Glutamatergic neuron (in vitro differentiated cells): Measurements from ENCODE around the gene ARF1. TPM values are rescaled to one million over a fixed set of nuclear protein-coding genes. Genes with fewer than 3 reads are reported as not detected.
A peak's percentile ranks its signal among the peaks of the same experiment; 100 is the strongest.

Experiments used
- DNase-seq: peaks from one replicate; pipeline ENCODE4 v3.0.0; 2022
- H3K27ac Mint-ChIP-seq: one replicate; pipeline ENCODE4 v1.8.0; 2020; ENCODE audit warnings: mild to moderate bottlenecking, mixed read lengths, inconsistent platforms; ENCODE audit not compliant: unreplicated experiment
- H3K27me3 Mint-ChIP-seq: one replicate; pipeline ENCODE4 v1.8.0; 2020; ENCODE audit warnings: mild to moderate bottlenecking, moderate library complexity, mixed read lengths, inconsistent platforms; ENCODE audit not compliant: unreplicated experiment
- H3K36me3 Mint-ChIP-seq: one replicate; pipeline ENCODE4 v1.8.0; 2020; ENCODE audit warnings: mild to moderate bottlenecking, mixed read lengths, inconsistent platforms; ENCODE audit not compliant: unreplicated experiment
- H3K4me1 Mint-ChIP-seq: one replicate; pipeline ENCODE4 v1.8.0; 2020; ENCODE audit warnings: mild to moderate bottlenecking, low read depth, mixed read lengths, inconsistent platforms; ENCODE audit not compliant: unreplicated experiment
- H3K4me3 Mint-ChIP-seq: one replicate; pipeline ENCODE4 v1.8.0; 2020; ENCODE audit warnings: mild to moderate bottlenecking, mixed read lengths, inconsistent platforms; ENCODE audit not compliant: unreplicated experiment
- H3K9me3 Mint-ChIP-seq: one replicate; pipeline ENCODE4 v1.8.0; 2020; ENCODE audit warnings: mild to moderate bottlenecking, moderate library complexity, mixed read lengths, inconsistent platforms; ENCODE audit not compliant: unreplicated experiment
- total RNA-seq: library from RNA; stranded (reverse); fragmentation: NEBNext Ultra II Directional; extraction: Animal tissue kit (Norgen Biotek cat#: 25700); gene quantifications from one replicate; pipeline ENCODE4 v1.2.1, GENCODE V29; 2021; ENCODE audit not compliant: unreplicated experiment
- TF ChIP-seq, protein P1 (sequence below): fragments of 200-600 bp; sonication (generic); IDR thresholded peaks from one replicate; pipeline ENCODE4 v1.5.0; 2021; ENCODE audit not compliant: partially characterized antibody, unreplicated experiment

Gene ARF1
- total RNA-seq, 1 donor from 2014 or later, result 222 TPM

DNA sequence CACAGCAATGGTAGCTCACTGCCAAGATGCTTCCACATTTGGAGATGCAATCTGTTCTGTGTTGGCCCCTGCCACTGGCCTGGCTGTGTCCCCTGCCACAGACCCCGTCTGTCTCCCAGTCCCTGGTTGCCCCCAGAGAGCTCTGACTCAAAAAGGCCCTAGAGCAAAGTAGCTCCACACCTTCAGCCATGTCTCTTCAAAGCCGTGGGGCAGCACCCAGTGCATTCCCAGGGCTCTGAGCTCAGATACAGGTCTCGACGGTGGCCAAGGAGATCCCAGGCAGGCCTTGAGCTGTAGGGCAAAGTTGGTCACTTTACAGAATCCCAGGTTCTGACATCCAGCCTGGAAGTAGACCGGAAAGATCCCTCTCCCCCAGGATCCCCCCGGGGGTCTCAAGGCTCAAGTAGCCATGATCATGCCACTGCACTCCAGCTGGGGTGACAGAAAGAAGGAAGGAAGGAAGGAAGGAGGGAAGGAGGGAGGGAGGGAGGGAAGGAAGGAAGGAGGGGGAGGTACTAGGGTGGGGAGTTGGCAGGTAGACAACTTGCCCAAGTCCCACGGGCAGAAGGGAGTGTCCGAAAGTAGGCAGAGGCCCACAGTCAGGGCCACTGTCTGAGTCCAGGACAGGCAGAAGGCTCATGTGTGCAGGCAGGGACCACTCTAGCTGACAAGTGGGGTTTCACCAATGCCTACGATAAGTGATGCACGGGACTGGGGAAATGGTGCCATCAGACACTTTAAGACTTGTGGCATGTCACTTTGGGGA, 4.8 kb upstream of the ARF1 start:
- no peak for DNase-seq
- Mint-ChIP-seq H3K27me3 (peaks cover 10% of the 10 kb centered on the region), H3K36me3 (no peaks in the 10 kb centered on the region), H3K27ac (no peak overlapping the region), H3K4me3 (no peak overlapping the region), H3K9me3 (no peaks in the 10 kb centered on the region), H3K4me1 (no peaks in the 10 kb centered on the region)
- TF ChIP-seq, protein P1, sequence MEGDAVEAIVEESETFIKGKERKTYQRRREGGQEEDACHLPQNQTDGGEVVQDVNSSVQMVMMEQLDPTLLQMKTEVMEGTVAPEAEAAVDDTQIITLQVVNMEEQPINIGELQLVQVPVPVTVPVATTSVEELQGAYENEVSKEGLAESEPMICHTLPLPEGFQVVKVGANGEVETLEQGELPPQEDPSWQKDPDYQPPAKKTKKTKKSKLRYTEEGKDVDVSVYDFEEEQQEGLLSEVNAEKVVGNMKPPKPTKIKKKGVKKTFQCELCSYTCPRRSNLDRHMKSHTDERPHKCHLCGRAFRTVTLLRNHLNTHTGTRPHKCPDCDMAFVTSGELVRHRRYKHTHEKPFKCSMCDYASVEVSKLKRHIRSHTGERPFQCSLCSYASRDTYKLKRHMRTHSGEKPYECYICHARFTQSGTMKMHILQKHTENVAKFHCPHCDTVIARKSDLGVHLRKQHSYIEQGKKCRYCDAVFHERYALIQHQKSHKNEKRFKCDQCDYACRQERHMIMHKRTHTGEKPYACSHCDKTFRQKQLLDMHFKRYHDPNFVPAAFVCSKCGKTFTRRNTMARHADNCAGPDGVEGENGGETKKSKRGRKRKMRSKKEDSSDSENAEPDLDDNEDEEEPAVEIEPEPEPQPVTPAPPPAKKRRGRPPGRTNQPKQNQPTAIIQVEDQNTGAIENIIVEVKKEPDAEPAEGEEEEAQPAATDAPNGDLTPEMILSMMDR, result no peak

DNA sequence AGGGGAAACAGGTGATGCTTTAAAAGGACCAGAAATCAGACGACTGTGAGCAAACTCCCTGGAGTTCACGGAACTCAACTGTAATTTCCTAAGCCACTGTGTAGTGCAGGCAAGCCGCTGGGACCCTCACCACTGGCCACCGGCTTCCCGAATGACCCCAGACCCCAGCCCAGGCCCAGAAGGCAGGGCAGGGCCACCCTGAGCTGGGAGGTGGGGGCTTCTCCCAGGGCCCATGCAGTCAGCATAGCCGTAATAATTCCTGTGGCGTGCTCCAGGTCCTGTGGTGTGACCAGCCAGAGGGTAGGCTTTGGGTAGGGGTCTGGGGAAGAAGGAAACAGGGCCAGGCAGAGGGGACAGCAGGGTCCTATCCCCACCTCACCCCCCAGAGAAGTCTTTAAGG, 3.5 kb upstream of the ARF1 start:
- Mint-ChIP-seq H3K27me3 (peaks cover 11% of the 10 kb centered on the region), H3K27ac (no peak overlapping the region), H3K9me3 (peaks cover 6% of the 10 kb centered on the region), H3K4me3 (no peak overlapping the region), H3K4me1 (no peaks in the 10 kb centered on the region), H3K36me3 (no peaks in the 10 kb centered on the region)
- DNase-seq, result no peak
- TF ChIP-seq, protein P1, result no peak

DNA sequence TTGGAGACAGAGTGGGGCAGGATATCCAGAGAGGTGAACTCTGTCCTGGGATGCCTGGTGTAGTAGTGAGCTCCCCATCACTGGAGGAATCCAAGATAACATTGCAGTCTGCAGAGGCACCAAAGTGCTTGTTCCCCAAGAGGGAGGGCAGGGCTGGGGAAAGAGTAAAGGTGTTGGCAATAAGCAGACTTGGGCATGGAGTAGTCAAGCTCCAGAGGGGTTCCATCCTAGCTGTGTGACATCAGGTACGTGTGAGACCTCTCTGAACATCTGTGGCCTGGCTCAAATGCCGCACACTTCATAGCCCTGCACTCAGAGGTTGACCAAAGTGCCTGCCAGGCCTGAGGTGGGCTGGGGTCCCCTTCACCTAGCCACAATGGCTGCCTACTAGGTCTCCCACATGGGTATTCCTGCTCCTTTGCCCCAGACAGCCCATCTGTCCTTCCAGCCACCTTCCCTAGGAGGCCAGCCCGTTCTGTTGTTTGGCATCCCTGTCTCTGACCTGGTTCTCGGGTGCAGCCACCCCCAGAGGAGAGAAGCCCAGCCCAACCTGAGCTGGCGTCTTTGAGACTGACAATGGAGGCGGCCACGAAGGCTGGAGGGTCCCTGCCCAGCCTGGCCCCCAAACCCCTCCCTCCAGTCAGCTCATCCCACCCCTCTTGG, 2.8 kb upstream of the ARF1 start:
- Mint-ChIP-seq H3K27ac (no peak overlapping the region), H3K36me3 (no peaks in the 10 kb centered on the region), H3K27me3 (peaks cover 8% of the 10 kb centered on the region), H3K4me3 (no peak overlapping the region), H3K9me3 (peaks cover 7% of the 10 kb centered on the region), H3K4me1 (peaks cover 6% of the 10 kb centered on the region)
- TF ChIP-seq, protein P1, result no peak
- DNase-seq, result no peak

DNA sequence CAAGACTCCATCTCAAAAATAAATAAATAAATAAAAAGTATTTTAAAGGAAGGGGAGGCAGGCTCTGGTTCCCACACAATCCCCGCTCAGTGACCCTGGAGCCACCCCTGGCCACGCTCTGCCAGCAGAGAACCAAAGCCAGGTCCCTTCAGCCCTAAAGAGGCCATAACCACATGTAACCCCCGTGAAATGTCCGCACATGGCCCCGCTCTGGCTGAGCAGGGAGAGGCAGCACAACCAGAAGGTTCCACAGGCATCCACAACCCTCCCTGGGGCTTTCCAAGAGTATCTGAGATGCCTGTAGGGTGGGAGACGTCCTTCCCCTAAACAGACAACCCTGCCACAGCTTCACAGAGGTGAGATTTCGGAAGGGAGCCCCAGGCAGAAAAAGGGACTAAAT, 1.4 kb upstream of the ARF1 start:
- H3K4me3 Mint-ChIP-seq, result peak overlapping the region; percentile 42
- H3K9me3 Mint-ChIP-seq, result peaks cover 7% of the 10 kb centered on the region
- TF ChIP-seq, protein P1, result no peak
- DNase-seq, result no peak
- no peaks in the 10 kb centered on the region for H3K36me3 Mint-ChIP-seq
- H3K27ac Mint-ChIP-seq, result peak overlapping the region; percentile 59
- peaks cover 15% of the 10 kb centered on the region for H3K4me1 Mint-ChIP-seq
- peaks cover 6% of the 10 kb centered on the region for H3K27me3 Mint-ChIP-seq

DNA sequence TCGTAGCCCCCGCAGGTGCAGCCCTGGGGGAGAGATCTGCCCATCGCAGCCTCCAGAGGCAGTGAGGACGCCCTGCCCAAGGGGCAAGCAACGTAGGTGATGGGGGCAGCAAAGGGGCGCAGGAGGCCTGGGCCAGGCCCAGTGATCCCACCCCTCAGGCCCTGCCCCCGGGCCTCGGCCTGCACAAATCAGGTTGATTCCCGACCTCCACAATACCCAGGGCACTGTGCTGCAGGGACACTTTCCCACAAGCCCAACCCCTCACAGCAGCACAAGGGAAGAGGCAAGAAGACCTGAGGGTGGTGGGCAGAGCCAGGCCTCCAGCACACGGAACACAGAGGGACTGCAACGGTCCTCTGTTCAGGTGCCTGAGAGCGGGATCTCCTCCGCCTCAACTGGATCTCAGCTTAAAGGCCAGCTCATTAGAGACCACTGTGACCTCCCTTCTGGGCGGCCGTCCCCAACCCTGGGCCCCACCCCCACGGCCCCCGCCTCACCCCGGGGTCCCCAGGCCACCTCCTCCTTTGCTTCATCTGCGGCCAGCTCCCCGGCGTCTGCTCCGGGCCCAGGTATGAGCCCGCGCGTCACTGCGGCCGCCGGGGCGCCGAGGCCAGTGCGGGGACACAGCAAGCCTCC, 812 bp upstream of the ARF1 start:
- Mint-ChIP-seq H3K27ac (no peak overlapping the region), H3K27me3 (peaks cover 6% of the 10 kb centered on the region), H3K36me3 (no peaks in the 10 kb centered on the region), H3K4me1 (peaks cover 18% of the 10 kb centered on the region), H3K4me3 (peak overlapping the region; percentile 77), H3K9me3 (peaks cover 7% of the 10 kb centered on the region)
- TF ChIP-seq, protein P1, result no peak
- DNase-seq, result peak; percentile 24
